VCaP (cell line): ENCODE measurements around the gene SLC9A2.

ENCODE experiments used
- H3K27ac ChIP-seq: fragments of 450-650 bp; 2 replicates; pipeline ENCODE4 v1.5.1; 2017
- TF ChIP-seq, protein P1 (sequence below): fragments of 450-650 bp; conservative IDR thresholded peaks from 2 replicates; pipeline ENCODE4 v1.5.1; 2017; ENCODE audit warnings: mild to moderate bottlenecking, moderate library complexity

The SLC9A2 gene

GRCh38 chr2:102672107-102672776, 52.9 kb downstream of the SLC9A2 start:
- no peak overlapping the region for H3K27ac ChIP-seq
- TF ChIP-seq, protein P1, sequence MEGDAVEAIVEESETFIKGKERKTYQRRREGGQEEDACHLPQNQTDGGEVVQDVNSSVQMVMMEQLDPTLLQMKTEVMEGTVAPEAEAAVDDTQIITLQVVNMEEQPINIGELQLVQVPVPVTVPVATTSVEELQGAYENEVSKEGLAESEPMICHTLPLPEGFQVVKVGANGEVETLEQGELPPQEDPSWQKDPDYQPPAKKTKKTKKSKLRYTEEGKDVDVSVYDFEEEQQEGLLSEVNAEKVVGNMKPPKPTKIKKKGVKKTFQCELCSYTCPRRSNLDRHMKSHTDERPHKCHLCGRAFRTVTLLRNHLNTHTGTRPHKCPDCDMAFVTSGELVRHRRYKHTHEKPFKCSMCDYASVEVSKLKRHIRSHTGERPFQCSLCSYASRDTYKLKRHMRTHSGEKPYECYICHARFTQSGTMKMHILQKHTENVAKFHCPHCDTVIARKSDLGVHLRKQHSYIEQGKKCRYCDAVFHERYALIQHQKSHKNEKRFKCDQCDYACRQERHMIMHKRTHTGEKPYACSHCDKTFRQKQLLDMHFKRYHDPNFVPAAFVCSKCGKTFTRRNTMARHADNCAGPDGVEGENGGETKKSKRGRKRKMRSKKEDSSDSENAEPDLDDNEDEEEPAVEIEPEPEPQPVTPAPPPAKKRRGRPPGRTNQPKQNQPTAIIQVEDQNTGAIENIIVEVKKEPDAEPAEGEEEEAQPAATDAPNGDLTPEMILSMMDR, result no peak

- no peak overlapping the region for H3K27ac ChIP-seq
- TF ChIP-seq, protein P1, result no peak
Measured at GRCh38 chr2:102674370-102674769, 55.0 kb downstream of the SLC9A2 start.

GRCh38 chr2:102674836-102675235, 55.5 kb downstream of the SLC9A2 start:
- no peak overlapping the region for H3K27ac ChIP-seq
- TF ChIP-seq, protein P1, result no peak

DNA sequence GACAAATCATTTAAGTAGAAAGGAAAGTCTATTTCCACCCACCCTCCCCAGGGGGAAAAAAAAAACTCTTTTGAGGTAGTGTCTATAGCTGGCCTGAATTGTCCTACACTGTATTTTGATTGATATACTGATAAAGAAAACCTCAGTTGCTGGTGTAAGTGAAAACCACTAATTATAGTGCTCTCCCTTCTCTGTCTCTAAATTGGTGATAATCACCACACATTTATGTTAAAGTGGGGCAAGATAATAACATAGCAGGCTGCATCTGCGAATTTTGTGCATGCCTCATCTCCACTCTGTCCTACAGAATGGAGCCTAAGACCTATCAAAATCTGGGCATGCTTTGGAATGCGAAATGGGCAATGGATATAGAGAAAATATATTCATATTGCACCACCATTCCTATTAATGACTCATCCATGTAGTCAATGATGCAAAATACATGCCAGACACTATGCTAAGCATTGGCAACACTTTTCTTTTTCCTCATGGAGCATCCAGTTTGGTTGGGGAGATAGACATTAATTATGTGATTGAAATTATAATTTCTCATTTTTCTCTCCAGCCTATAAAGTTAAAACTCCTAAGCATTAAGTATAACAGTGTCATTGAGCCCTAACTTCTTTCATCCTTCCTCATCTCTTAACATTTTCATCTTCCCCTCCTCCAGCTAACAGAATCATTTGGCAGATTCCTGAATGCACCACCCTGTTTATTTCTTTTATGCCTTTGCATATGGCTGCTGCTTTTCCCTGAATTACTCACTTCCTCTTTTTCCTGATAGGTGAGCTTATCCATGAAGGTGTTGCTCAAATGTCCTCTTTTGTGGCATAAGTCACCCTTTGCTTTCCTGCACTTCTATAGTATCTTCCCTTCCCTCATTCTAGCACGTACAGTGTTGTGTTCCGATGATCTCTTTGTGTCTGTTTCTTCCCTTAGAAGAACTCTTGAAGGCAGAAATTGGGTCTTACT, 58.2 kb downstream of the SLC9A2 start:
- TF ChIP-seq, protein P1, result no peak
- no peak overlapping the region for H3K27ac ChIP-seq

DNA sequence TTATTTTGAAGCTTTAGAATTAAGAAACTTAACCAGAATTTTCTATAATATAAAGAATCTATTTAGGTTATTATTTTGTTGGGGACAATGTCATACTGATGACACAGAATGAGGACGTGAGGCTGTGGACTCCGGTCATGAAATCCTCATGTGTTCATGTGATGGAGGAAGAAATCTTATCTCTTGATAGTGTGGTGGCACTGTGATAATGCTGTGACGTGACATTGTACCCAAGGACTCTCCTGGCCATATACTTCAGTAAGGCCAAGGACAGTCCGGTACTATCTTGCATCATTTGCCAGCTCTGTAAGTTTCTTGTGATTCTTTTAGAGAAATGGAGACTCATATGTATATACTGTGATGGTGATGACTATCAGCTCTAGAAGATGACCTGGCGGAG, 59.1 kb downstream of the SLC9A2 start:
- H3K27ac ChIP-seq, result no peak overlapping the region
- TF ChIP-seq, protein P1, result no peak

- H3K27ac ChIP-seq, result no peak overlapping the region
- TF ChIP-seq, protein P1, result no peak
Measured at GRCh38 chr2:102686479-102687439, 67.4 kb downstream of the SLC9A2 start.
